HUDEP-2 (cell line): Measurements from ENCODE around the gene H6PD.

ENCODE experiments used
- DNase-seq, 76 experiments: peaks; one replicate each; lab custom pipeline; 2025; ENCODE audit not compliant: unreplicated experiment in 76 of 76; lab: John Stamatoyannopoulos, UW

H6PD gene

GRCh38 chr1:9312168-9312720 lies 77.7 kb downstream of the H6PD start:
- no peak for DNase-seq

DNA sequence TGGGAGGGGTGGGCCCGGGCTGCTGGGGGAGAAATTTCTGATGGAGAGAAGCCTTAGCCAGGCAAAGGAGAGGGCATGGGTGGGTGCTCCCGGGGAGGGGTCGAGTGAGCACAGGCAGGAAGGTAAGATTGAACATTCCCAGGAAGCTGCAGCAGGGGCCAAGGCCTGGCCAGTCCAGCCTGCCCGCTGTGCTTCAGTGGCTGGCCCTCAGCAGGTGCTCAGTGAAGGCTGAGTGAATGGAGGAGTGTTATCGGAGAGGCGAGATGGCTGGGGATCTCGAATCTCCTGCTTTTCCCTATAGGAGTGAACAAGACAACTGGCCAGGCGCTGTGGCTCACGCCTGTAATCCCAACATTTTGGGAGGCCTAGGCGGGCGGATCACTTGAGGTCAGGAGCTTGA lies 79.0 kb downstream of the H6PD start:
- DNase-seq = no peak

- DNase-seq = no peak
Measured at GRCh38 chr1:9314111-9314510, 79.5 kb downstream of the H6PD start.

DNA sequence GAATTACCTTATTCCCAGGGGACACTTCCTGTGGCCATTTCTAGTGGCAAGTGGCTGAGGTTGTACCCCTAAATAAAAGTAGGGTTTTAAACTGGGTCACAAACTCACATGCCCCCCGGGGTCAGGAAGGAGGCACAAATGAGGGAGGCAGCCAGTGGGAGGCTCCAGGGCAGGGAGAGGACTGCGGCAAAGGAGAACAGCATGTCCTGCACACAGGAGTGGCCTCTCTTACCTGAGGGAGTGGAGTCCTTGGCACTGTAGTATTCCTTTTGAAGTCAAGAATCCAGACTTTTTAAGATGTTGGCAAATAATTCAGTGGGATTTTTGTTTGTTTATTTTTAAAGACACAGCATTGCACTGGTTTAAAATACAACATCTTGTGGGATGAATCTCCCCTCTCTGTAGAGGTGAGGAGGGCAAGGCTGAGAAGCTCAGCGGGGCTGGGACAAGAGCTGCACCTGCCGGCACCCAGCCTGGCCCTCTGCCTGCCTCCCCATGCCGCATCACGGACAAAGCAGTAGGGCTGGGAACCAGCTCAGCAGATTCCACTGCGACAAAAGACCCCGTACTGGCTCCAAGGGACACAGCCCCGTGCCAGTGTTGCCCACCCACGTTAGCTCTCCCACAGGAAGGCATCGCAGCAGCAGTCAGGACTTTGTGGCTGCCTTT lies 80.3 kb downstream of the H6PD start:
- no peak for DNase-seq

DNA sequence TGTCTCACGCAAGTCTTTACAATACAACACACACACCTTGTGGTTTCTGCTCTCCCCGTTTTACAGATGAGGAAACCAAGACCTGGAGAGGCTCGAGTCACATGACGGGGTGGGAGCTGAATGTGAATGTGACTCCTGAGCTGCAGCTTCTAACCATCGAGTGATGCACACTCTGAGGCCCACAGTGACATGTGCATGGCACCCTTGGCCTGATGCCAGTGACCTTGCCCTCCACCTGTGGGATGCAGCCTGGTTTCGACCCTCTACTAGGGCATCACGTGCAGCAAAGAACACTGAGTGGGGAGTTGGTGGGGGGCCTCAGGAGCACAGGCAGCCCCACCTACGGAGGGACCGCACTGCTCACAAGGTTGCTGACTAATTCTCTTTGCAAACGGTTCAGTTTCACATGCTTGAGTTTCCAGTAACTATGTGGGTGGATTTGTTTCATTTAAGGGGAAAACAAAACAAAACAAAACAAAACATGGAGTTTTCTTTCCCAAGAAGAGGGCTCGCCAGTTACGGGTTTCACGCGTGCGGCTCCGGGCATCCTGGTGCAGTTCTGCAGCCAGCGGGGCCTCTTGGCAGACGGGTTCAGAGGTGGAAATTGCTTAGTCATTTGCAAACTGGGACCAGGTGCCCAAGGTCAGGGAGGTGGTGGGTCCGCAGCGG lies 81.0 kb downstream of the H6PD start:
- no peak for DNase-seq

DNA sequence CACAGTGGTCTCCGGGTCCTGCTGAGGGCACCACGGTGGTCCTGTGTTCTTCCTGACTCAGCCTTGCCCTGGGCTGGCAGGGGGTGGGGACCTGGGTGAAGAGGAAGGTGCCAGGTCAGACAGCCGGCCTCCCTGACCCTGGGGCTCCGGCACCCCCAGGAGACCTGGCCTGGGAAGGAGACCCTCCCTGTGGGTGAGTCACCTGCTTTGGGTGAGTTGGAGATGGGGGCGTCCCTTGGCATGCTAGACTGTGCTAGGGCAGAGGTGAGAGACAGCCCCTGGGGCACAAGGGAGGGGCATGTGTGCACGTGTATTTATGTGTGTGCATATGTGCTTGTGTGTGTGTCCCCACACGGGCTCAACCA lies 81.5 kb downstream of the H6PD start:
- no peak for DNase-seq

- DNase-seq = no peak
Measured at GRCh38 chr1:9316512-9316911, 81.9 kb downstream of the H6PD start.

GRCh38 chr1:9317072-9317471 lies 82.5 kb downstream of the H6PD start:
- no peak for DNase-seq

DNA sequence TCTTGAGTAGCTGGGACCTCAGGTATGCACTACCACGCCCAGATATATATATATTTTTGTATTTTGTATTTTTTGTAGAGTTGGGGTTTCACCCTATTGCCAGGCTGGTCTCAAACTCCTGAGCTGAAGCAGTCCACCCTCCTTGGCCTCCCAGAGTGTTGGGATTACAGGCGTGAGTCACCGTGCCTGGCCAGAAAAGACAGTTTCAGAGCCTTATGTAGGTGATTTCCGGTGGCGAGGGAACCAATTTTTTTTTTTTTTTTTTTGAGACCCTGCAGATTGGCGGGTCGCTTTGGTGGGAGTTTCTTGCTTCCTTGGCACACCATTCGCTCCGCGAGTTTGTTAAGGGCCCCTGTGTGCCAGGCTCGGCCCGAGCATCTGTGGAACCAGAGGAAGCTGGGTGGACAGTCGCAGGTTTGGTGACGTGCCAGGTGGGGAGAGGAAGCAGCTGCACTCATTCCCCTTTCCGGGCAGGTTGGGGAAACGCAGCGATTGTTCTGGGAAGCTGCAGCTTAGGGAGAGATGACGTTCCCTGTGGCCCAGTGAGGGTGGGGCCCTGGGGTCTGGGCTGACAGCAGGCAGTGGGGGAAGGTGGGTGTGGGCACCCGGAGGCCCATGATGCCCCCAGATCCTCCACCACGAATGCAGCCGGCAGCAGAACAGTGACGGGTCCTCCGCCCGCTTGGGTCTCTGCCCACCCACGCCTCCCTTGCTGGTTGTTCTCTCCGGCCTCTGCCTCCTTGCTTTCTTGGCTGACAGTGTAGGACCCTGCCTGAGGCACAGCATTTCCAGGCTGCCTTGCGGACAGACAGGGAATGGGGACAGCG lies 83.2 kb downstream of the H6PD start:
- DNase-seq = no peak

DNA sequence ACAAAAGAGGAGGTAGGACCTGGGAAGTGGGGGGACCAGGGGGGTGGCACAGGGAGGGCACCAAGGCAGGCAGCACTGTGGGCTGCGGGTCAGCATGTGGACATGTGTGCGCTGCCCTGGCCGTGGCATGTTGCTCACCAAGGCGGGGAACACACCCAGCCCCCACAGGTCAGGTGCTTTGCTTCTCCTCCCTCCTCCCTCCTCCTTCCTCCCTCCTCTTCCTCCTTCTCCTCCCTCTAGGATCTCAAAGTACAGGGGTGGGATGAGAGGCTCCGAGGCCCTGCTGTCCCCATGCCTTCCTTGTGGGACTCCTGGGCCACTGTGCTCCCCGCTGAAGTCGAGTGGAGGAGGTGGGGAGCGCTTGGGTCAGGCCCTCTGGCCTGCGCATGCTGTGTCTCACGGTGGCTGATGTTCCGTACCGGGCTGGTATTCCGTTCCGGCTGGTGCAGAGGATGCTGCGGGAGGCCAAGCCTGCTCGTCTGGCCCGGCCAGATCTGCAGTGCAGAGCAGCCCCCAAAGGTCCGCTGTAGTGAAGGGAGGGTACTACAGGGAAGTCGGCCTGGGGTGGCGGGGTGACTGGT lies 84.7 kb downstream of the H6PD start:
- no peak for DNase-seq

DNA sequence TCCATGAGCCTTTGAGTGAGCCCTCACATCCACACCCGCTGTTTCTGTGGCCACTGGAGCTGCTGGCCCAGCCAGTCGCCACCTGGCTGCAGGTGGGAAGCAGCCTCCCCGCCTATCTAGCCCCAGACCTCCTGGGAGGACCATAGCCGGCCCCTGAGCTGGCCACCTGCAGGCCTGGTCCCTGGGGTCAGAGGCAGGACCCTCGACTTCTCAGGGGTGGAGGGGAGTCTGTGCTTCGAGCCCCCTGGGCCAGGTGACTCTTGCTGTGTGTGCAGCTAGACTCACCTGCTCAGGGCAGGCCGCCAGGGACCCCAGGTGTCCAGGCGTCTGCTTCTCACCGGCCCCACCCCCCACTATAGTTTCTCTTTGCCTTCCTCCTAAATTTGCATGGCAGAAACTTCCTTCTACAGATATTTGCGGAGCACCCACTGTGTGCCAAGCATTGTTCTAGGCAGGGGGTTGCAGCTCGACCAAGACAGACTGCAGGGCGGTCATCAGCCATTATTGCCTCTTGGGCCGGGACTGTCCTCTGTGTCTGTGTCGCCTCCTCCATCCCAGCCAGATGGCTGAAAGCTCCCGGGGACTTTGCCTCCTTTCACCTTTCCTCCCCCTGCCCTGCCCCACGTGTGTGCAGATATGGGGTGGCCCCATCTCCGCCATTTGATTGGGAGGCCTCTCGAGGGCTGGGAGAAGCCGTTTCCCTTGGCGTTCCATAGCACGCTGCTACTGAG lies 85.4 kb downstream of the H6PD start:
- DNase-seq = no peak
